GM12801 (cell line): Measurements from ENCODE around the gene HOMER1.

Experiments used
- TF ChIP-seq, protein P1 (sequence below): IDR thresholded peaks from one replicate; pipeline ENCODE4 v1.5.1; 2011; ENCODE audit warnings: control low read depth; ENCODE audit not compliant: insufficient read length; ENCODE audit errors: extremely low read depth

The HOMER1 gene

DNA sequence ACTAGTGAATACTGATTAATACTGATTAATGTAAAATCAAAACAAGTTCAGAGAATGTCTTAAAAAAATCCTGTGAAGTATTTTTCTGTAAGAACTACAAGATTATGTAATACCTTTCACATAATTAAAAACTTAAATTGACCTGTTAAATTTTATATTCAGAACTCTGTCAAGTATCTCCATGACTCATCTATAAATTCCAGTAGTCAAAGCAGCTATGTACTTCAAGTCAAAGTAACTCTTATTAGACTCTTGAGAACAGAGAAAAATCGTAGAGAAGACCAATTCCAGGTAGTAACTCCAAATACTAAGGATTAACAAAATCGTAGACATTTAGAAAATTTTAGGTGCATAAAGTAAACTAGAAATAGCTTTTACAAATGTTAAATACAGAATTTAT lies 77.1 kb downstream of the HOMER1 start:
- TF ChIP-seq, protein P1, sequence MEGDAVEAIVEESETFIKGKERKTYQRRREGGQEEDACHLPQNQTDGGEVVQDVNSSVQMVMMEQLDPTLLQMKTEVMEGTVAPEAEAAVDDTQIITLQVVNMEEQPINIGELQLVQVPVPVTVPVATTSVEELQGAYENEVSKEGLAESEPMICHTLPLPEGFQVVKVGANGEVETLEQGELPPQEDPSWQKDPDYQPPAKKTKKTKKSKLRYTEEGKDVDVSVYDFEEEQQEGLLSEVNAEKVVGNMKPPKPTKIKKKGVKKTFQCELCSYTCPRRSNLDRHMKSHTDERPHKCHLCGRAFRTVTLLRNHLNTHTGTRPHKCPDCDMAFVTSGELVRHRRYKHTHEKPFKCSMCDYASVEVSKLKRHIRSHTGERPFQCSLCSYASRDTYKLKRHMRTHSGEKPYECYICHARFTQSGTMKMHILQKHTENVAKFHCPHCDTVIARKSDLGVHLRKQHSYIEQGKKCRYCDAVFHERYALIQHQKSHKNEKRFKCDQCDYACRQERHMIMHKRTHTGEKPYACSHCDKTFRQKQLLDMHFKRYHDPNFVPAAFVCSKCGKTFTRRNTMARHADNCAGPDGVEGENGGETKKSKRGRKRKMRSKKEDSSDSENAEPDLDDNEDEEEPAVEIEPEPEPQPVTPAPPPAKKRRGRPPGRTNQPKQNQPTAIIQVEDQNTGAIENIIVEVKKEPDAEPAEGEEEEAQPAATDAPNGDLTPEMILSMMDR = no peak

DNA sequence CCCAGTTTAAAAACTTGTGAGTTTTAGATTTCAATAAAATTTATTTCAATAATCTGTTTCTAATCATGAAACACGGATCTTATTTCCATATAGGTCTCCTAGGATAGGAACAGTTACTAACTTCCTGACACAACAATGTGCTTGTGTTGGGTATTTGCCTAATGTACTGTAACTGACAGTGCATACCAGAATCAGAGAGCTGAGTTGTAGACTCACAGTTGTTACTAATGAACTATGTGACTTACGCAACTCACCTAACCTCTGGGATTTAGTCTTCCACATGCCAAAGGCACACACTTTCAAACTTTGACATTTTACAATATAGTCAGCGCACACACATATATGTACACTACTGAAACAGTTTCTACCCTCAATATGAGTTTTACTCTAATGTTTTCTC lies 77.7 kb downstream of the HOMER1 start:
- TF ChIP-seq, protein P1 = no peak

DNA sequence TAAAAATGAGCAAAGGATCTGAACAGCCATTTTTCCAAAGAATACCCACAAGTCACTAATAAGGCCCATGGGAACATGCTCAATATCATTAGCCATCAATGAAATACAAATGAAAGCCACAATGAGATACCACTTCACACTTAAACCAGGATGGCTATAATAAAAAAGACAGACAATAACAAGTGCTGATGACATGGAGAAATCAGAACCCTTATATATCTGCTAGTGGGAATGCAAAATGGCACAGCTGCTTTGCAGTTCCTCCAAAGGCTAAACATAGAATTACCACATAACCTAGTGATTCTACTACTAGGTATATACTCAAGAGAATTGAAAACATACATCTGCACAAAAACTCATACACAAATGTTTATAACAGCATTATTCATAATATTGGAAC lies 83.7 kb downstream of the HOMER1 start:
- TF ChIP-seq, protein P1 = no peak

DNA sequence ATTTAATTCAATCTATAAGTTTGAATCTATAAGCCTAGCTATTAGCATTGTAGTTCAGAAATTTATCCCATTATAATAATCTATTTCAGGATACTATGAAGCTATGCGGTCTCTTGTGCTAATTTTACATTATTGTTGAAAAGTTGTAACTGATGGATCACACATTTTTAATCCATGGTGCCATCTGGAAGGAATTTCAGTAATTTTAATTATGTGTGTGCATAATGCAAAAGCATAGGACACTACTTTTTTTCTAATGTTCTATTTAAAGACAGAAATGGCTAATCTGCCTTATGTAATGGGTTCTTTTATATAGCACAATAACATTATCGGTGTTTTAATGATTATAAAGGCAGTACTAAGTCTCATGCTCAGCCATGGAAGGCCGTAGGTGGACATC lies 90.6 kb downstream of the HOMER1 start:
- TF ChIP-seq, protein P1 = no peak

DNA sequence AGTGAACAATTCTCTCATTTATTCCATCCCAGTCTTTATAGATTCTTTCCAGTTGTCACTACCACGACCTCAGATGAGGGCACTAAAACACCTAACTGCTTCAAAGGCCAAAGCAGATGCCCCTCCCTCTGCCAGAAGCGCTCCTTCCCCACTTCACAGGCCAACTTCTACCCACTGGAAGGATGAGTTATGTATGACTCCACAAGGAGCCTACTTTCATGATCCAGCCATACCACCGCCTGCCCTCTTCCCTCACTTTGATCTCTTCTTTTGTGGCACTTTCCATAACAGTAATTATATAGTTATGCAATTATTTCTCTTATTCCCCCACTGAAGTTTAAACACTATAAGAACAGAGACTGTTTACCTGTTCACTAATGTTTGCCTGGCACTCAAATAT lies 93.7 kb downstream of the HOMER1 start:
- TF ChIP-seq, protein P1 = no peak

DNA sequence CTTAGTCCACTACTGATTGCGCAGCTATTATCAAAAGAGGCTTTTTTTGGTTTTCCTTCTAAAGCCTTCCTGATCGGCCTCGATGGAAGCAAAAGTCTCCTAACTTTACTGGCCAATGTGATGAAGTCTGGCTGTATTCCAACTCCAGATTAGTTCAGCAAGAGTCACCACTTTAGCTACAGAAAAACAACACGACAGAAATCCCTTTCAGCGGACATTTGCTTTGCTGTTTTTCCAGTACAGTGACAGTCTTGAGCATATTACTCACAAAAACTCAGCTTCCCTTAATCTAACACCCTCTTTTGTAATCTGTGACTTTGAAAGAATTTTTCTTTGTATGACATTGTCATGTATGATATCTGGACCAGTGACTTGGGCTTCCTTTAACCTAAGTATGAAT lies 95.7 kb downstream of the HOMER1 start:
- TF ChIP-seq, protein P1 = no peak

DNA sequence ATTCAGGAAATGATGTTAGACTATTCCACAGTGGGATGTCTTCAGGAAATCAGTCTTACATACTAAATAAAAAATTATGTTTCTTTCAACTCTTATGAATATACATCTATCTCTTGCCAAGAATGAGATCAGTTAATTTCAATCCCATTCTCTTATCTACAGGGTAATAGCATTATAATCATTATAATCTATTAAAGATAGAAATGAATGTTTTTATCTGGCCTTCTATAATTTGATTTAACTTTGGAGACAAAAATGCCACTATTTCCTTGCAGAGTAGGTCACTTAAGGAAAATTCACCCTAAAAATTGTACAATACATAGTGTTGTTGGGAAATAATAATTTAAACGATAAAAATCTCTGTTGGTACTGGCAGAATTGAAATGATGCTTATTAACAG lies 96.4 kb downstream of the HOMER1 start:
- TF ChIP-seq, protein P1 = no peak

DNA sequence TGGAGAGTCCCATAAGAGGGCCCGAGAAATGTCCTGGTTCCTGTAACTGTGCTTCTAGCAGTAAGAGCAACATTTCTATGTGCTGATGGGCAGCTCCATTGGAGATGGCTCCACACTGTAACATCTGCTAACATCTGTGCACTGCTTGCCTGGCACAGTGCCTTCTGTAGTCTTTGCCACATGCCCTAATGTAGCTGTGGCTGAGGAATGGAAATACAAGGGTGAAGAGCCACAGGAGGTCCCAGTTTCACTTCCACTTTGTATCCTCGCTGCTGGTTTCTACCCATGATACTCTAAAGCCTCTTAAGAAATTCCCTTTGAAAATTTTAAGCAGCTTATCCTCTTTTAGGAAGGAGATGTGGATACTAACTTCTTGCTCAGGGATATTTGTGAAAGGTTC lies 97.4 kb downstream of the HOMER1 start:
- TF ChIP-seq, protein P1 = no peak
